Spleen (tissue), 7 donors: ENCODE measurements around the gene SLIT1.

Source experiments
- POLR2A ChIP-seq, 3 donors: fragments of 450-650 bp; IDR thresholded peaks; one replicate each; pipeline ENCODE4 v1.5.1; 2017; ENCODE audit warnings: antibody characterized with exemption in 3 of 3, mild to moderate bottlenecking in 1 of 3
- POLR2AphosphoS5 ChIP-seq, 3 donors: sonication (generic); formaldehyde crosslinking; IDR thresholded peaks; one replicate each; pipeline ENCODE4 v1.5.1; 2017; ENCODE audit warnings: antibody characterized with exemption in 3 of 3
- TF ChIP-seq, protein P1 (sequence below), 11 experiments: fragments of 200-600 bp in 7 of 11; fragments of 450-650 bp in 4 of 11; sonication (generic) in 4 of 11; IDR thresholded peaks in 8 of 11; conservative IDR thresholded peaks in 3 of 11; 1 replicate in 7 of 11; 2 replicates in 4 of 11; pipeline versions ENCODE4 v1.4.0 to v1.8.0; 2016 to 2021; ENCODE audit warnings: antibody characterized with exemption in 11 of 11, inconsistent platforms in 4 of 11, mild to moderate bottlenecking in 1 of 11
- donor health status: DM: no; HTN: no; CAD: no; lungs with moderate emphysema.
- donor health status: DM: no; HTN: no; CAD: no.
- donor health status: DM: no; HTN: no; CAD: no.

- TF ChIP-seq POLR2A (IDR thresholded peaks at IDR 0.05) (no peak), POLR2AphosphoS5 (IDR thresholded peaks at IDR 0.05) (no peak)
- TF ChIP-seq, protein P1, sequence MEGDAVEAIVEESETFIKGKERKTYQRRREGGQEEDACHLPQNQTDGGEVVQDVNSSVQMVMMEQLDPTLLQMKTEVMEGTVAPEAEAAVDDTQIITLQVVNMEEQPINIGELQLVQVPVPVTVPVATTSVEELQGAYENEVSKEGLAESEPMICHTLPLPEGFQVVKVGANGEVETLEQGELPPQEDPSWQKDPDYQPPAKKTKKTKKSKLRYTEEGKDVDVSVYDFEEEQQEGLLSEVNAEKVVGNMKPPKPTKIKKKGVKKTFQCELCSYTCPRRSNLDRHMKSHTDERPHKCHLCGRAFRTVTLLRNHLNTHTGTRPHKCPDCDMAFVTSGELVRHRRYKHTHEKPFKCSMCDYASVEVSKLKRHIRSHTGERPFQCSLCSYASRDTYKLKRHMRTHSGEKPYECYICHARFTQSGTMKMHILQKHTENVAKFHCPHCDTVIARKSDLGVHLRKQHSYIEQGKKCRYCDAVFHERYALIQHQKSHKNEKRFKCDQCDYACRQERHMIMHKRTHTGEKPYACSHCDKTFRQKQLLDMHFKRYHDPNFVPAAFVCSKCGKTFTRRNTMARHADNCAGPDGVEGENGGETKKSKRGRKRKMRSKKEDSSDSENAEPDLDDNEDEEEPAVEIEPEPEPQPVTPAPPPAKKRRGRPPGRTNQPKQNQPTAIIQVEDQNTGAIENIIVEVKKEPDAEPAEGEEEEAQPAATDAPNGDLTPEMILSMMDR (IDR thresholded peaks at IDR 0.05 in 8 of 11, conservative IDR thresholded peaks at IDR 0.05 in 3 of 11), result no peak
These were observed 82.3 kb downstream of the SLIT1 start for GRCh38 chr10:97103316-97104080.
